Midbrain (tissue), 1 donor: ENCODE results near the gene MKS1.

Source experiments
- DNase-seq: peaks from one replicate; lab custom pipeline; 2025; lab: John Stamatoyannopoulos, UW

Gene MKS1

GRCh38 chr17:58244963-58245362, 25.9 kb upstream of the MKS1 start:
- DNase-seq, result no peak

DNA sequence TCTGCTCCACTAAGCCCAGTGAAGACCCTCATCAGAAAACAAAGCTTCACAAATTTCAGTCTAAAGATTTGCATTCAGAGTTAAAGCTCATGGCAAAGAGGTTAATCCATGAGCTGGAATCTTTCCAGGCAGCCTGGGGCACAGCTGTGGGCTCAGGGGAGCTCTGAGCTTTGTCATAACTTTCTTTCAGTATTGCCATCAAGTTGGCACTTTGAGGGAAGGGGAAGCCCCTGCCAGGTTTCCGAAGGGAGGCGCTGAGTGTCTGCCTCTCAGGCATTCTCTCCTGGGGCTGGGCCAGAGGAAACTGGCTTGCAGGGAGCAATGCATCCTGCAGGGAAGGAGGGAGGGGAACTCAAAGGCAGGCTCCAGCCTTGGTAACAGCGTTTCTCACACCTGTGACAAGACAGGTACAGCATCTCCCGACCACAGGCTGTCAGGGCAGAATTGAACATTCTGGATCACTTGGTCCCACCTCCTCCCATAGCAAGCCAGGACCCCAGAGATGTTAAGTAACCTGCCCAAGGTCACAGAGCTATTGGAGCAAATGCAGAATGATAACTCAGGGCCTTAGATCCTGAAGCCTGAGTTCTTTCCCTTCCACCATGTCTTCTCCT, 23.2 kb upstream of the MKS1 start:
- no peak for DNase-seq

GRCh38 chr17:58239987-58240386, 20.9 kb upstream of the MKS1 start:
- DNase-seq, result no peak

- DNase-seq, result no peak
These were observed 19.1 kb upstream of the MKS1 start, which contains the start of gene LPO for GRCh38 chr17:58238147-58238634. LPO (plus strand) TSS chr17:58238584; CDS start chr17:58242980, 4,396 bp downstream.

DNA sequence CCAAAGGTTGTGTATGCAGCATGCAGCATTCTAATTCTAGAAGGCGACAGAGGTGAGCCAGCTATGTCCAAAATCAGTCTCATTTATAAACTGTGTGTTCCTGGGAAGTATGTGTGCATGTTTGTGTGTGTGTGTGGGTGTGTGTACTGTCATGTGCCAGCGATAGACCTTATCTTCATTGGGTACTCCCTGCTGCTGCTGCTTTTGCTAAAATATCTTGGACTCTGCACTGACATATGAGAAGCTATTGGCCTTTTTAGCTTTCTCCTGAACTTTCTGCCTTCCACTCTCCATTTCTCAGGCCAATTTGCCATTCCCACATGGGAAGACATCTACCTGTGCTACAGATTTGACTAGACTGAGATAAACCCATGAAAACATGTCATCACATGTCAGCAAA, 17.3 kb upstream of the MKS1 start:
- DNase-seq, result no peak

DNA sequence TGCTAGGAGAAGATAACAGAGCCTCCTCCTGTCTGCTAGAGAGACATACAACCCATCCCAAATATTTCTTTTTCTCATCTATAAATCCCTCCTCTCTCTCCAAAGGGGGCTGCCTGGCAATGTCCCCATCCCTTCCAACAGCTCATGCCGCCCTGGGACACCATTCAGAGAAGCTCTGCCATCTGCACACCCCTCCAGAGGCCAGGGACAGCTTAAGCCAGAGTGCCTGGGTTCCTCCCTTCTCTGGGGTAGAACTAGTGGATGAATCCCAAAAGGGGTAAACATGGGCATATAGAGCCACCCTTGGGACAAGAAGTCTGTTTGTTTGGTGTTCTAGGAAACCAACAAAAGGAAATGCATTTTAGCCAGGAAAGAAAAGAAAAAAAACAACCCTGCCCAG, 16.8 kb upstream of the MKS1 start:
- DNase-seq, result no peak

DNA sequence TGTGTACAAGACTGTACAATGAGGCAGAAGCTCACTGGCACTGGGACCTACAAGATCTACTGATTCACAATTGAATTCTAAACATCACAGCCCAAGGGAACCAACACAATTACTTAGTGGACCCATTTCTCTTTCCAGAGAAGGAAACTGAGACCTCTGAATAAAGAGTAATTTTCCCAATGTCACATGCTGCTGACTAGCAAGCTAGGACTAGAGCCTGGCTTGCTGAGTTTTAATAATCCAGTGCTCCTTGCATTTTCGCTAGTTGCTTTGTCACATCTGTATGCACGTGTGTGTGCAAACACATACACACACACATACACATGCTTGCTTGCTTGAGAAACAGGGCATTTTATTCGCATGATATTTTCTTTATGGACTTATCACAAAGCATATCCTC, 15.5 kb upstream of the MKS1 start:
- DNase-seq, result no peak

- DNase-seq, result no peak
These were observed 14.5 kb upstream of the MKS1 start for GRCh38 chr17:58233543-58233942.

GRCh38 chr17:58232707-58233156, 13.7 kb upstream of the MKS1 start:
- no peak for DNase-seq

DNA sequence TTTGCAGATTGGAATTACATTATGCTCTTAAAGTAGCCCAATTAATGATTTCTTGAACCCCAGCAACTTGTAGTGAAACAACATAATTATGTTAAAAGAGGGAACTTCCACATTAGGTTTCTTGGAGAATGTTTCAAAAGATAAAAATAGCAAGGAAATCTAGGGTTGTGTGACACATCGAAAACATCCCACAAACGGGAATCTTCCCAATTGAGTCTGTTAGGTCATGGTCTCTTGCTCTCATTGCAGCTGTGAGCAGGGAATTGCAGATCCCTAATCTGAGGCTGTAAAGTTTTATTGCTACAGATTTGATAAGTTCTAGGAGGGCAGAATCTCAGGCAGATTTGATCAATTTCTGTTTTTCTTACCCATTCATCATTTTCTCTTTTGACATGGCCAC, 12.6 kb upstream of the MKS1 start:
- no peak for DNase-seq

DNA sequence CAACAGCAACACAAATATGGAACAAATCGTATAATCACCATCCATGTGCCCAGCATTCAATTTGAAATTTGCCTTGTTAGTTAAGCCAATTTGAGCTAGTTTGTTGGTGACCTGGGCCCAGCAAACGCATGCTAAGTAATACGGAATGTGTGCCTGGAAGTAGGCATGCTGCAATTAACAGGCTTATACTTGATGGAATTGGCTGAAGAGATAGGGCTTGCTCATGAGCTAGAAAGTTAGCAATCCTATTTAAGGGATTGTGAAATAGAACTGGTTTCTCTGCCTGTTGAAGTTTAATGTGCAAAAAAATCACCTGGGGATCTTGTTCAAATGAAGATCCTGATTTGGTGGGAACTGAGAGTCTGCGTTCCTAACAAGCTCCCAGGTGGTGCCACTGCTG, 10.8 kb upstream of the MKS1 start:
- DNase-seq, result no peak

DNA sequence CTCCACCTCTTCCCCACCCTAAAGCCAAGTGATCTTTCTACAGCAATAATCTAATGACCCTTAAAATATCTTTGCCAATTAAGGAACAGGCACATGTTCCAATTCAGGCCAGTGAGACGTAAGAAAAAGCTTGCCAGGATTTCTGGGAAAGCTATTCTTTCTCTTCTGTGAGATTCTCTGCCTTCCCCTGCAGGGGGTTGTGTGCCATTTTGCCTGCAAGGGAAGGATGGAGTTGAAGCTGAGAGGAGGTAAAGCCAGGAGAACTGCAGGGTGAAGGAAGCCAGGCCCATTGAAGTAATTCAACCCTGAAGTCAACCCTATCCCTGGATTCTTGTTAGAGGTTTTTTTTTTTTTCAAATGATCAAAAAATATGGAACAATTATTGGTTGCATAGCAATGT, 10.3 kb upstream of the MKS1 start:
- DNase-seq, result no peak

- no peak for DNase-seq
These were observed 9.6 kb upstream of the MKS1 start for GRCh38 chr17:58228679-58229078.

GRCh38 chr17:58227733-58228132, 8.7 kb upstream of the MKS1 start:
- DNase-seq, result no peak

DNA sequence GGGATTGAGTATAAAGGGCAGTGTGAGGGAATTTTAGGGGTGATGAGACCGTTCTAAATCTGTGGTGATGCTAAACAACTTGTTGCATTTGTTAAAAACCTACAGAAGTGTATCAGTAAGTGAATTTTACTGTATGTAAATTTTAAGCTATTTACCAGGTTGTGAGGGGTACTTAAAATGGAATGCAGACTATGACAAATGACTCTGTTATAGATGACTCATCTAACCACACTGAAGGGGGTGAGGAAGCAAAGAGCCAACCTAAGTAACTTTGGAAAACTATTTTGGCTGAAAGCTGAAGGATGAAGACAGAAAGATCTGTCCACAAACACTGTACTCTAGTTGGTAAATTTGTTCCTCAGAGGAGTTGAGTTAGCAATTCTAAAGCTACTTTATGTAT, 5.3 kb upstream of the MKS1 start:
- no peak for DNase-seq

GRCh38 chr17:58219789-58220183, 731 bp upstream of the MKS1 start:
- DNase-seq, result no peak

GRCh38 chr17:58217766-58218165, 1.3 kb downstream of the MKS1 start:
- no peak for DNase-seq

GRCh38 chr17:58215685-58216084, 3.4 kb downstream of the MKS1 start:
- DNase-seq, result no peak

- no peak for DNase-seq
These were observed 8.1 kb downstream of the MKS1 start for GRCh38 chr17:58210922-58211321.

DNA sequence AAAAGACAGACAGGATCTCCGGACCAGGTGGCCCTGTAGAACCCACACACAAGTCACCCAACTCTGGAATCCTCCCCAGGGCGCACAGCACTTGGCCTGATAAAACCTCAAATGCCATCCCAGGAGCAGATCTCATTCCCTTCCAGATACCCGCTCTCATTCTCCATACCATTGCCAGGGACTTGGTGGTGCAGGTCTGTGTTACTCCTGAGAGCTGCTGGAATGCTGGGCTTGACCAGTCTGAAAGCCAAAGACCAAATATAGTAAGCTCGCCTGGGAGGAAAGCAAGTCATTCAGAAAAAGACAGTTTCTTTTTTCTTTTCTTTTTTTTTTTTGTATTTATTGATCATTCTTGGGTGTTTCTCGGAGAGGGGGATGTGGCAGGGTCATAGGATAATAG, 10.7 kb downstream of the MKS1 start:
- DNase-seq, result no peak

- no peak for DNase-seq
These were observed 11.6 kb downstream of the MKS1 start for GRCh38 chr17:58207451-58207850.

DNA sequence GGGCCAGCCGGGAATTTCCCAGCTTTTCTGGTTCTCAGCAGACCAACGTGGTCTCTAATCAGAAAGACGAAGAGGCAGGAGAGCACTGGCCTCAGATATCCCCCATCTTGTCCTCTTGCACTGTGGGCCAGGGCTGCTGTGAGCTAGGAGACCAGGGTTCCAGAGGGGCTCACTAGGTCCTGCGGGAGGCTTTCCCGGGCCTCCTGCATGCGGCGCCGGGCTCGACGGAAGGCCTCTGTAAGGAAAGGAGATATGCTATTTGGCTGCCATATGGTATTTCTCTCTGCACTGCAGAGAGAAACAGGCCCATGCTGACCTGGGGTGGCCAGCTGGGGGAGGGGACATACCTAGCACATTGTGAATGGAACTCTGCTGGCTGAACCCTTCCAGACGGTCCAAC, 13.1 kb downstream of the MKS1 start:
- no peak for DNase-seq

- no peak for DNase-seq
These were observed 14.3 kb downstream of the MKS1 start for GRCh38 chr17:58204796-58205195.

GRCh38 chr17:58202859-58203258, 16.2 kb downstream of the MKS1 start:
- no peak for DNase-seq
